Measurements from ENCODE around the gene SEPSECS.

- TF ChIP-seq CTCF (IDR thresholded peaks at IDR 0.05) (no peak), POLR2A (IDR thresholded peaks at IDR 0.05) (no peak)
Observed at GRCh38 chr4:25117274-25117673, 43.0 kb downstream of the SEPSECS start.

All from lower leg skin (tissue), 3 donors.